Peyer's patch (tissue), 4 donors: Measurements from ENCODE around the gene MTUS2. TPM values are rescaled to one million over a fixed set of nuclear protein-coding genes. Genes with fewer than 3 reads are reported as not detected.

Experiments
- DNase-seq, 3 donors: peaks; one replicate each; pipeline ENCODE4 v3.0.0-alpha.2; 2017 to 2019
- H3K27ac ChIP-seq, 4 donors: fragments of 200-600 bp; sonication (generic); one replicate each; pipeline ENCODE4 v1.5.1; 2016 to 2019
- H3K27me3 ChIP-seq, 2 donors: fragments of 200-600 bp; sonication (generic); one replicate each; pipeline ENCODE4 v1.5.1; 2019
- H3K36me3 ChIP-seq, 3 donors: fragments of 200-600 bp; sonication (generic); one replicate each; pipeline ENCODE4 v1.5.1; 2016 to 2019
- H3K4me1 ChIP-seq, 4 donors: fragments of 200-600 bp; sonication (generic); one replicate each; pipeline ENCODE4 v1.5.1; 2016 to 2019
- H3K4me3 ChIP-seq, 4 donors: fragments of 200-600 bp; sonication (generic); 1 replicate in 3 of 4; 2 replicates in 1 of 4; pipeline ENCODE4 v1.5.1; 2016 to 2019; ENCODE audit warnings: mild to moderate bottlenecking in 1 of 4
- H3K9me3 ChIP-seq, 4 donors: fragments of 200-600 bp; sonication (generic); one replicate each; pipeline ENCODE4 v1.5.1; 2016 to 2019; ENCODE audit warnings: mild to moderate bottlenecking in 1 of 4
- POLR2A ChIP-seq, 2 donors: fragments of 450-650 bp; IDR thresholded peaks; one replicate each; pipeline ENCODE4 v1.5.1; 2017; ENCODE audit warnings: antibody characterized with exemption in 2 of 2, mild to moderate bottlenecking in 2 of 2, moderate library complexity in 2 of 2
- total RNA-seq, 4 donors: library from RNA; depleted of rRNA; stranded (reverse); fragments of >200 nt; gene quantifications; one replicate each; pipeline ENCODE4 v1.1.0, GENCODE V29; 2016
- TF ChIP-seq, protein P1 (sequence below), 6 experiments: fragments of 450-650 bp in 4 of 6; fragments of 200-600 bp in 2 of 6; sonication (generic) in 1 of 6; IDR thresholded peaks; one replicate each; pipeline ENCODE4 v1.5.1; 2017 to 2019; ENCODE audit warnings: antibody characterized with exemption in 6 of 6, mild to moderate bottlenecking in 3 of 6, moderate library complexity in 1 of 6

Gene MTUS2
- total RNA-seq, 4 donors from 2014 or later = 0.13 to 0.28 (median 0.18) TPM; not detected in 1

DNA sequence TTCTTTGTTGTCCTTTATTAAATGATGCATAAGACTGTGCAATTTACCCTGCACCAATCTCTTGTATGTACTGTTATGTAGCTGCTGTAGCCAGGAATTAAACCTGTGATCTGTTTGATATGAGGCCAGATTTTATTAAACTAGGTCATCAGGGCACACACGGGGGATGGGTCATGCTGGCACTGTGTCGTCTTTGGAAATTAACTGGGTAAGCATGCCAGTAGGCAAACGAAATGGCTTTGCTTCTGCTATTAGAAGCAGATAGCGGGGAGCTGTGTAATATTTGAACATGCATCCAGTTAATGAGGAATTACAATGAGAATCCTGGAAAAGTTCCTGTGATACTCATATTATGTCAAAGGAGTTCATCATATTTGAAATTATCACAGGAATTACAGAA lies 23.5 kb downstream of the MTUS2 start:
- no peak for DNase-seq
- TF ChIP-seq, protein P1, sequence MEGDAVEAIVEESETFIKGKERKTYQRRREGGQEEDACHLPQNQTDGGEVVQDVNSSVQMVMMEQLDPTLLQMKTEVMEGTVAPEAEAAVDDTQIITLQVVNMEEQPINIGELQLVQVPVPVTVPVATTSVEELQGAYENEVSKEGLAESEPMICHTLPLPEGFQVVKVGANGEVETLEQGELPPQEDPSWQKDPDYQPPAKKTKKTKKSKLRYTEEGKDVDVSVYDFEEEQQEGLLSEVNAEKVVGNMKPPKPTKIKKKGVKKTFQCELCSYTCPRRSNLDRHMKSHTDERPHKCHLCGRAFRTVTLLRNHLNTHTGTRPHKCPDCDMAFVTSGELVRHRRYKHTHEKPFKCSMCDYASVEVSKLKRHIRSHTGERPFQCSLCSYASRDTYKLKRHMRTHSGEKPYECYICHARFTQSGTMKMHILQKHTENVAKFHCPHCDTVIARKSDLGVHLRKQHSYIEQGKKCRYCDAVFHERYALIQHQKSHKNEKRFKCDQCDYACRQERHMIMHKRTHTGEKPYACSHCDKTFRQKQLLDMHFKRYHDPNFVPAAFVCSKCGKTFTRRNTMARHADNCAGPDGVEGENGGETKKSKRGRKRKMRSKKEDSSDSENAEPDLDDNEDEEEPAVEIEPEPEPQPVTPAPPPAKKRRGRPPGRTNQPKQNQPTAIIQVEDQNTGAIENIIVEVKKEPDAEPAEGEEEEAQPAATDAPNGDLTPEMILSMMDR (IDR thresholded peaks at IDR 0.05) = no peak
- TF ChIP-seq POLR2A (IDR thresholded peaks at IDR 0.05) = no peak
- no peaks in the 10 kb centered on the region for H3K36me3 ChIP-seq
- H3K27ac ChIP-seq = no peak overlapping the region
- H3K4me3 ChIP-seq = no peak overlapping the region
- no peaks in the 10 kb centered on the region for H3K4me1 ChIP-seq
- no peaks in the 10 kb centered on the region for H3K9me3 ChIP-seq
- no peaks in the 10 kb centered on the region for H3K27me3 ChIP-seq

GRCh38 chr13:28849441-28849840 lies 29.3 kb downstream of the MTUS2 start:
- no peak overlapping the region for H3K4me3 ChIP-seq
- no peak overlapping the region for H3K27ac ChIP-seq
- TF ChIP-seq POLR2A (IDR thresholded peaks at IDR 0.05) = no peak
- TF ChIP-seq, protein P1 (IDR thresholded peaks at IDR 0.05) = no peak
- no peaks in the 10 kb centered on the region for H3K27me3 ChIP-seq
- H3K36me3 ChIP-seq = no peaks in the 10 kb centered on the region
- DNase-seq = no peak
- no peaks in the 10 kb centered on the region for H3K9me3 ChIP-seq
- no peaks in the 10 kb centered on the region for H3K4me1 ChIP-seq

DNA sequence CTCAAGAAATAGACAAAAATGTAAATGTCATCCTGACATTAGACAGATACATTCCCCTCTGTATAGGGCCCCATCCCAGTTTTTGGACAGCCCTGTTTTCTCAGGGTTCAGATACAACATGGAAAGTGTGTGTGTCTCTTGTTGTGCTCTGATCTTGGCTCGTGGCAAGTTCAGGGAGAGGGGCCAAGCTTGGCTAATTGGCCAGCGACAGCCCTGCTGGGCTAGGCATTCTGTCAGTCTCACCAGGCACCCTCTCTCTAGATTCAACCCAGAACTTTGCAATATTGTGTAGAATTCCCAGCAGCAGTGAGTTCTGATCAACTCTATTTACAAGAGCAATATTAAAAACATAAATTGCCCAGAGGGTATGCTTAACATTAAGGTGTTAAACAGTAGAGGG lies 30.1 kb downstream of the MTUS2 start:
- Histone ChIP-seq H3K27ac (no peak overlapping the region), H3K4me1 (no peaks in the 10 kb centered on the region), H3K36me3 (no peaks in the 10 kb centered on the region), H3K27me3 (no peaks in the 10 kb centered on the region), H3K9me3 (no peaks in the 10 kb centered on the region), H3K4me3 (no peak overlapping the region)
- TF ChIP-seq POLR2A (IDR thresholded peaks at IDR 0.05) = no peak
- TF ChIP-seq, protein P1 (IDR thresholded peaks at IDR 0.05) = no peak
- DNase-seq = no peak

- no peak for TF ChIP-seq POLR2A (IDR thresholded peaks at IDR 0.05)
- TF ChIP-seq, protein P1 (IDR thresholded peaks at IDR 0.05) = no peak
- no peak overlapping the region for H3K27ac ChIP-seq
- no peak overlapping the region for H3K4me3 ChIP-seq
- H3K27me3 ChIP-seq = no peaks in the 10 kb centered on the region
- no peaks in the 10 kb centered on the region for H3K9me3 ChIP-seq
- H3K36me3 ChIP-seq = no peaks in the 10 kb centered on the region
- H3K4me1 ChIP-seq = no peaks in the 10 kb centered on the region
- no peak for DNase-seq
Observed at GRCh38 chr13:28851422-28851821, 31.3 kb downstream of the MTUS2 start.

- H3K27ac ChIP-seq = no peak overlapping the region
- no peaks in the 10 kb centered on the region for H3K9me3 ChIP-seq
Observed at GRCh38 chr13:28854657-28855056, 34.5 kb downstream of the MTUS2 start.

More at GRCh38 chr13:28854657-28855056, 34.5 kb downstream of the MTUS2 start:
- no peaks in the 10 kb centered on the region for H3K36me3 ChIP-seq
- no peak for TF ChIP-seq POLR2A (IDR thresholded peaks at IDR 0.05)
- TF ChIP-seq, protein P1 (IDR thresholded peaks at IDR 0.05) = no peak
- H3K4me3 ChIP-seq = no peak overlapping the region
- no peaks in the 10 kb centered on the region for H3K27me3 ChIP-seq
- H3K4me1 ChIP-seq = no peaks in the 10 kb centered on the region
- no peak for DNase-seq
